Measurements from ENCODE around the gene AARS1.

GRCh38 chr16:70258065-70258464 is 31.2 kb downstream of the AARS1 start:
- TF ChIP-seq CTCF (IDR thresholded peaks at IDR 0.05) (no peak), EZH2phosphoT487 (IDR thresholded peaks at IDR 0.05) (no peak), EZH2 (IDR thresholded peaks at IDR 0.05) (no peak)
